22Rv1 (cell line): ENCODE measurements around the gene CARF.

ENCODE experiments used
- ZFX ChIP-seq: fragments of 450-650 bp; IDR thresholded peaks from 2 replicates; pipeline ENCODE4 v1.6.1; 2017; ENCODE audit warnings: antibody characterized with exemption, borderline replicate concordance
- TF ChIP-seq, protein P1 (sequence below): fragments of 450-650 bp; IDR thresholded peaks from 2 replicates; pipeline ENCODE4 v1.5.1; 2017; ENCODE audit warnings: mild to moderate bottlenecking

DNA sequence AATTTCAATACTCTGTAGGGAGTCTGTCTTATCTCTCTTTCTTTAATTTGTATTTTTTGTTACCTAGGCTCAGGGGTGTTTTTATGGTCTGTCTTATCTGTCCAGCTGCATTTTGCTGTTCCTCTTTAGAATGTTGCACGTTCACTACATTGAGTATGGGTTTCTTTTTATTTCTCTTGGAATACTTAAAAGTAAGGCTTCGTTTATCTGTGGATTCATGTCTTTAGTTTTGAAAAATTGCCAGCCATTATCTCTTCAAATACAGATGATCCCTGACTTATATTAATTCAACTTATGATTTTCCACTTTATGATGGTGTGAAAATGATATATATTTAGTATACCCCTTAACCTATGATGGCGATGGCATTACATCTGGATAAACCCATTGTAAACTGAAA is 26.9 kb downstream of the CARF start:
- TF ChIP-seq, protein P1, sequence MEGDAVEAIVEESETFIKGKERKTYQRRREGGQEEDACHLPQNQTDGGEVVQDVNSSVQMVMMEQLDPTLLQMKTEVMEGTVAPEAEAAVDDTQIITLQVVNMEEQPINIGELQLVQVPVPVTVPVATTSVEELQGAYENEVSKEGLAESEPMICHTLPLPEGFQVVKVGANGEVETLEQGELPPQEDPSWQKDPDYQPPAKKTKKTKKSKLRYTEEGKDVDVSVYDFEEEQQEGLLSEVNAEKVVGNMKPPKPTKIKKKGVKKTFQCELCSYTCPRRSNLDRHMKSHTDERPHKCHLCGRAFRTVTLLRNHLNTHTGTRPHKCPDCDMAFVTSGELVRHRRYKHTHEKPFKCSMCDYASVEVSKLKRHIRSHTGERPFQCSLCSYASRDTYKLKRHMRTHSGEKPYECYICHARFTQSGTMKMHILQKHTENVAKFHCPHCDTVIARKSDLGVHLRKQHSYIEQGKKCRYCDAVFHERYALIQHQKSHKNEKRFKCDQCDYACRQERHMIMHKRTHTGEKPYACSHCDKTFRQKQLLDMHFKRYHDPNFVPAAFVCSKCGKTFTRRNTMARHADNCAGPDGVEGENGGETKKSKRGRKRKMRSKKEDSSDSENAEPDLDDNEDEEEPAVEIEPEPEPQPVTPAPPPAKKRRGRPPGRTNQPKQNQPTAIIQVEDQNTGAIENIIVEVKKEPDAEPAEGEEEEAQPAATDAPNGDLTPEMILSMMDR, result no peak
- TF ChIP-seq ZFX, result no peak
